Smooth muscle cell (in vitro differentiated cells): Measurements from ENCODE around the gene FIS1. TPM values are rescaled to one million over a fixed set of nuclear protein-coding genes. Genes with fewer than 3 reads are reported as not detected.
"Not testable (repeated sequence)": the region's sequence is repeated elsewhere in the genome, so short reads cannot be mapped to it uniquely, and the experiment has no call there.

Experiments used
- DNase-seq: peaks from one replicate; lab custom pipeline; 2025; ENCODE audit not compliant: unreplicated experiment; lab: John Stamatoyannopoulos, UW
- H2AFZ ChIP-seq: fragments of 200-600 bp; sonication (generic); 2 replicates; pipeline ENCODE4 v1.6.0; 2016; ENCODE audit warnings: antibody characterized with exemption, low read depth, mild to moderate bottlenecking
- H3F3A ChIP-seq: fragments of 200-600 bp; sonication (generic); 2 replicates; pipeline ENCODE4 v1.6.0; 2017; ENCODE audit warnings: antibody characterized with exemption, low read depth
- H3K27ac ChIP-seq: fragments of 200-600 bp; sonication (generic); 2 replicates; pipeline ENCODE4 v1.5.1; 2016; ENCODE audit warnings: low read depth, mild to moderate bottlenecking
- H3K27me3 ChIP-seq: fragments of 200-600 bp; sonication (generic); 2 replicates; pipeline ENCODE4 v1.6.1; 2016; ENCODE audit warnings: low read depth, mild to moderate bottlenecking
- H3K36me3 ChIP-seq: fragments of 200-600 bp; sonication (generic); 2 replicates; pipeline ENCODE4 v1.5.1; 2016; ENCODE audit warnings: low read depth
- H3K4me1 ChIP-seq: fragments of 200-600 bp; sonication (generic); 2 replicates; pipeline ENCODE4 v1.5.1; 2016; ENCODE audit warnings: low read depth
- H3K4me2 ChIP-seq: fragments of 200-600 bp; sonication (generic); 2 replicates; pipeline ENCODE4 v1.6.0; 2016; ENCODE audit warnings: mild to moderate bottlenecking
- H3K4me3 ChIP-seq: fragments of 200-600 bp; sonication (generic); 2 replicates; pipeline ENCODE4 v1.5.1; 2016; ENCODE audit warnings: mild to moderate bottlenecking
- H3K79me2 ChIP-seq: fragments of 200-600 bp; sonication (generic); 2 replicates; pipeline ENCODE4 v1.6.0; 2016; ENCODE audit warnings: low read depth, mild to moderate bottlenecking
- H3K9ac ChIP-seq: fragments of 200-600 bp; sonication (generic); 2 replicates; pipeline ENCODE4 v1.6.0; 2016; ENCODE audit warnings: low read depth
- H3K9me3 ChIP-seq: fragments of 200-600 bp; sonication (generic); replicated peaks from 2 replicates; pipeline ENCODE4 v1.5.1; 2016; ENCODE audit warnings: low read depth
- H4K20me1 ChIP-seq: fragments of 200-600 bp; sonication (generic); 2 replicates; pipeline ENCODE4 v1.6.0; 2016; ENCODE audit warnings: low read depth
- WGBS: methylation state at CpG from one replicate; pipeline ENCODE4 v1.1.7; 2016; ENCODE audit warnings: low lambda C conversion rate; 5-methylcytosine and 5-hydroxymethylcytosine counted together
- polyA plus RNA-seq: library from polyadenylated mRNA; unstranded; fragments of >200 nt; fragmentation: Nextera tagmentation; extraction: Ambion mirVana; gene quantifications from 2 replicates; pipeline ENCODE4 v1.2.1, GENCODE V29; 2016
- total RNA-seq: library from RNA; depleted of rRNA; stranded (reverse); fragments of >200 nt; gene quantifications from 2 replicates; pipeline ENCODE4 v1.2.3, GENCODE V29; 2014
- TF ChIP-seq, protein P1 (sequence below): fragments of 200-600 bp; sonication (generic); IDR thresholded peaks from 2 replicates; pipeline ENCODE4 v1.5.1; 2017; ENCODE audit warnings: borderline replicate concordance, mild to moderate bottlenecking, antibody characterized with exemption; ENCODE audit not compliant: insufficient read depth, poor library complexity, severe bottlenecking

Gene FIS1
- total and polyA plus RNA-seq, 2 experiments from 2014 or later, result 97.7 to 174 TPM

DNA sequence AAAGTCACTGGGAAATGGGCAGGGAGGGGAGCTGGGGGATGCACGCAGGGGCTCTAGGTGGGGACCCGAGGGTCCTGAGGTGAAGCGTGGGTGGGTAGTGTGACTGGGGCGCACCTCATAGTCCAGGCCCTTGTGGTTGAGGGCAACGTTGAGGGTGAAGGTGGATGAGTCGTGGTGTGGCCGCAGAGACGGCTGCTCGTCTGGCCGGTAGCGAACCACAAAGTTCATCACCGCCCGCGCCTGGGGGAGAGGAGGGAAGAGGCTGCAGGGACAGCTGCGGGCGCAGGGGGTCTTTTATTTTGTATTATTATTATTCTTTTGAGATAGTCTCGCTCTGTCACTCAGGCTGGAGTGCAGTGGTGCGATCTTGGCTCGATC is 38.2 kb downstream of the FIS1 start:
- DNase-seq, result no peak
- H3K4me2 ChIP-seq, result no peak overlapping the region
- no peak overlapping the region for H3K9ac ChIP-seq
- H3K4me3 ChIP-seq, result no peak overlapping the region
- TF ChIP-seq, protein P1, sequence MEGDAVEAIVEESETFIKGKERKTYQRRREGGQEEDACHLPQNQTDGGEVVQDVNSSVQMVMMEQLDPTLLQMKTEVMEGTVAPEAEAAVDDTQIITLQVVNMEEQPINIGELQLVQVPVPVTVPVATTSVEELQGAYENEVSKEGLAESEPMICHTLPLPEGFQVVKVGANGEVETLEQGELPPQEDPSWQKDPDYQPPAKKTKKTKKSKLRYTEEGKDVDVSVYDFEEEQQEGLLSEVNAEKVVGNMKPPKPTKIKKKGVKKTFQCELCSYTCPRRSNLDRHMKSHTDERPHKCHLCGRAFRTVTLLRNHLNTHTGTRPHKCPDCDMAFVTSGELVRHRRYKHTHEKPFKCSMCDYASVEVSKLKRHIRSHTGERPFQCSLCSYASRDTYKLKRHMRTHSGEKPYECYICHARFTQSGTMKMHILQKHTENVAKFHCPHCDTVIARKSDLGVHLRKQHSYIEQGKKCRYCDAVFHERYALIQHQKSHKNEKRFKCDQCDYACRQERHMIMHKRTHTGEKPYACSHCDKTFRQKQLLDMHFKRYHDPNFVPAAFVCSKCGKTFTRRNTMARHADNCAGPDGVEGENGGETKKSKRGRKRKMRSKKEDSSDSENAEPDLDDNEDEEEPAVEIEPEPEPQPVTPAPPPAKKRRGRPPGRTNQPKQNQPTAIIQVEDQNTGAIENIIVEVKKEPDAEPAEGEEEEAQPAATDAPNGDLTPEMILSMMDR, result no peak
- H3K9me3 ChIP-seq, result no peaks in the 10 kb centered on the region
- H4K20me1 ChIP-seq, result no peaks in the 10 kb centered on the region
- no peaks in the 10 kb centered on the region for H3F3A ChIP-seq
- H3K27me3 ChIP-seq, result peaks cover 24% of the 10 kb centered on the region
- H3K36me3 ChIP-seq, result no peaks in the 10 kb centered on the region
- no peaks in the 10 kb centered on the region for H3K4me1 ChIP-seq
- H3K79me2 ChIP-seq, result no peaks in the 10 kb centered on the region
- H3K27ac ChIP-seq, result no peak overlapping the region
- H2AFZ ChIP-seq, result no peak overlapping the region
- 83% methylated on average over 19 of the region's 19 CpGs for WGBS

DNA sequence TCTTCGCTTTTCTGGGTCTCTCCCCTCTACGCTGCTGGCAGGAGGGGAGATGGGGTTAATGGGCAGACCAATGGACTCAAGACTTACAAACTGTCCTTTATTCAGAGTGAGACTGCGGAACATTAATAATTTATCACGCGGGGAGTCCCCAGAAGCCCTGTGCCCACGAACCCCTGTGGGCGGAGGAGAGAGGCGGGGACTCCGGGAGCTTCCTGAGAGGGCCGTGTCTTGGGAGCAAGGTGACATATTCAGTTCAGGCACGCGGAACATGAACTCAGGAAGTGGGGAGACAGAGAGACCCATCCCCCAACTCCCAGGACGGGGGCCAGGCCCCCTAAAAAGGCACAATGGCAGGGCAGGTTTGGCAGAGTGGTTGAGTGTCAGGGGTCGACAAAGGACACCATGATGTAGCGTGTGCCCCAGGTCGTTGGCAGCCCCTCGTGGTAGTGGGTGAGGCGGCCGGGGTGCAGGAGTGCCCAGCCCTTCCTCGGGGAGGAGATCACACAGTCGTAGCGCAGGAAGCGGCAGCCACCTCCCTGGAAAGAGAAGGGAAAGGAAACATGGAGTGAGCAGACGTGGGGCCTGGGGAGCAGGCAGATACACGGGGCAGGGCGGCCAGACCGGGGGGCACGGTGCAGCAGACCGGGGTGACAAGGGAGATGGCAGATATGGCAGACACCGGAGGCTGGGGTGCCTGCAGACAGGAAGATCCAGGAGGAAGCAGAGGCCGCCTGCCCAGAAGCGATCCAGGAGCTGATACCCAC is 38.8 kb downstream of the FIS1 start:
- no peak overlapping the region for H3K27ac ChIP-seq
- 92% methylated on average over 31 of the region's 32 CpGs for WGBS
- H3K36me3 ChIP-seq, result no peaks in the 10 kb centered on the region
- peaks cover 30% of the 10 kb centered on the region for H3K27me3 ChIP-seq
- no peak overlapping the region for H3K9ac ChIP-seq
- DNase-seq, result no peak
- H3K4me1 ChIP-seq, result no peaks in the 10 kb centered on the region
- no peak overlapping the region for H3K4me3 ChIP-seq
- no peaks in the 10 kb centered on the region for H3K79me2 ChIP-seq
- H3K9me3 ChIP-seq, result no peaks in the 10 kb centered on the region
- H3F3A ChIP-seq, result no peaks in the 10 kb centered on the region
- no peaks in the 10 kb centered on the region for H4K20me1 ChIP-seq
- no peak overlapping the region for H2AFZ ChIP-seq
- TF ChIP-seq, protein P1, result no peak
- H3K4me2 ChIP-seq, result no peak overlapping the region

DNA sequence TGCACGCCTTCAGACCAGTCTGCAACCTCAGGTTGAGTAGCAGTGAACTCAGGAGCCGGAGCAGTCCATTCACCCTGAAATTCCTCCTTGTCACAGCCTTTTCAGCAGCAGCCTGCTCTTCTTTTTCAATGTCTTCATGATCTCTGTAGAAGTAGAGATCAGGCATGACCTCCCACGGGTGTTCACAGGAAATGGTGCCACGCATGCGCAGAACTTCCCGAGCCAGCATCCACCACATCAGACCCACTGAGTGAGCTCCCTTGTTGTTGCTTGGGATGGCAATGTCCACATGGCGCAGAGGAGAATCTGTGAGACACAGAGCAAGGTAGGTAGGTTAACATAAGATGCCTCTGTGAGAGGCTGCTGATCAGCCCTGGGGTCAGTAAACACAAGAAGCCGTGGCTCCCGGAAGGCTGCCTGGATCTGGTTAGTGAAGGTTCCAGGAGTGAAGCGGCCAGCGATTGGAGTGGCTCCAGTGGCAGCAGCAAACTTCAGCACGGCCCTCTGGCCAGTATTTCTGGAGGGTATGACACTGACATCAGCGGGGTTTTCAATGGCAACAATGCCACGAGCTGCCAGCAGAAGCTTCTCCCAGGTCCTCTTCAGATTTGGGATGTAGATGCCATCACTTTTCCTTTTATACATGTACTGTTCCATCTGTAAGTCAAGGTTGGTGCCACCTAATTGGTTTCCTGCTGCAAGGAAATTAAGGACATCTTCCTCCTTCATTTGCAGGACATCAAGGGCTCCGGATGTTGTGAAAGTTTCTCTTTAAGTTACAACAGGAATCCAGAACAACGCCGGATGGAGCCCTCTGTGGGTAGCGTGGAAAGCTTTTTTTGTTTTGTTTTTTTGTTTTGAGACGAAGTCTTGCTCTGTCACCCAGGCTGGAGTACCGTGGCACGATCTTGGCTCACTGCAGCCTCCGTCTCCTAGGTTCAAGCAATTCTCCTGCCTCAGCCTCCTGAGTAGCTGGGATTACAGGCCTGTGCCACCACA is 40.8 kb downstream of the FIS1 start:
- H3K4me3 ChIP-seq, H4K20me1 ChIP-seq, H3K36me3 ChIP-seq, H3K79me2 ChIP-seq, H3F3A ChIP-seq, H3K9me3 ChIP-seq, H3K27ac ChIP-seq, H3K4me2 ChIP-seq, H3K4me1 ChIP-seq, H2AFZ ChIP-seq, DNase-seq, H3K9ac ChIP-seq: not testable (repeated sequence)
- peaks cover 43% of the 10 kb centered on the region for H3K27me3 ChIP-seq
- 80% methylated on average over 22 of the region's 22 CpGs for WGBS

DNA sequence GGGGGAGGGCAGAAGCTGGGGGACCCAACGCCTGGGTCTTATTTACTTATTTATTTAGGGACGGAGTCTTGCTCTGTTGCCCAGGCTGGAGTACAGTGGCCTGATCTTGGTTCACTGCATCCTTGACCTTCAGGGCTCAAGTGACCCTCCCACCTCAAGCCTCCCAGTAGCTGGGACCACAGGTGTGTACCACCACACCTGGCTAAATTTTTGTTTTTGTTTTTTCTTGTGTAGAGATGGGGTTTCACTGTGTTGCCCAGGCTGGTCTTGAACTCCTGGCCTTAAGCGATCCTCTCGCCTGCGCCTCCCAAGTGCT is 42.3 kb downstream of the FIS1 start:
- Histone ChIP-seq H3K4me2 (no peak overlapping the region), H3F3A (no peaks in the 10 kb centered on the region)
- WGBS, result 83% methylated on average over 5 of the region's 5 CpGs

More for the DNA sequence above, 42.3 kb downstream of the FIS1 start:
- H3K4me1 ChIP-seq, result no peaks in the 10 kb centered on the region
- H3K9me3 ChIP-seq, result no peaks in the 10 kb centered on the region
- H3K79me2 ChIP-seq, result no peaks in the 10 kb centered on the region
- no peak for DNase-seq
- no peaks in the 10 kb centered on the region for H4K20me1 ChIP-seq
- H3K27ac ChIP-seq, result no peak overlapping the region
- H3K4me3 ChIP-seq, result no peak overlapping the region
- TF ChIP-seq, protein P1, result no peak
- peaks cover 43% of the 10 kb centered on the region for H3K27me3 ChIP-seq
- no peak overlapping the region for H2AFZ ChIP-seq
- H3K36me3 ChIP-seq, result no peaks in the 10 kb centered on the region
- no peak overlapping the region for H3K9ac ChIP-seq
